Ishikawa (cell line): ENCODE measurements around the gene POLR2I.

Source experiments
- CREB1 ChIP-seq: IDR thresholded peaks from 2 replicates; pipeline ENCODE4 v1.6.1; 2012; ENCODE audit warnings: low read depth
- EGR1 ChIP-seq: IDR thresholded peaks from 2 replicates; pipeline ENCODE4 v1.6.1; 2012
- EP300 ChIP-seq: IDR thresholded peaks from 2 replicates; pipeline ENCODE4 v1.6.1; 2012; ENCODE audit warnings: borderline replicate concordance
- FOXM1 ChIP-seq: IDR thresholded peaks from 2 replicates; pipeline ENCODE4 v1.6.1; 2012; ENCODE audit warnings: low read depth, borderline replicate concordance
- NFIC ChIP-seq: IDR thresholded peaks from 2 replicates; pipeline ENCODE4 v1.6.1; 2012
- RAD21 ChIP-seq: IDR thresholded peaks from 2 replicates; pipeline ENCODE4 v1.6.1; 2012; ENCODE audit warnings: low read depth
- TAF1 ChIP-seq: IDR thresholded peaks from 2 replicates; pipeline ENCODE4 v1.6.1; 2012; ENCODE audit warnings: low read depth, mild to moderate bottlenecking
- YY1 ChIP-seq: IDR thresholded peaks from 2 replicates; pipeline ENCODE4 v1.6.1; 2012; ENCODE audit warnings: low read depth
- TF ChIP-seq, protein P1 (sequence below): IDR thresholded peaks from 2 replicates; pipeline ENCODE4 v1.6.1; 2012; ENCODE audit warnings: low read depth, mild to moderate bottlenecking
- TF ChIP-seq, protein P2 (sequence below): IDR thresholded peaks from 2 replicates; pipeline ENCODE4 v1.6.1; 2012

DNA sequence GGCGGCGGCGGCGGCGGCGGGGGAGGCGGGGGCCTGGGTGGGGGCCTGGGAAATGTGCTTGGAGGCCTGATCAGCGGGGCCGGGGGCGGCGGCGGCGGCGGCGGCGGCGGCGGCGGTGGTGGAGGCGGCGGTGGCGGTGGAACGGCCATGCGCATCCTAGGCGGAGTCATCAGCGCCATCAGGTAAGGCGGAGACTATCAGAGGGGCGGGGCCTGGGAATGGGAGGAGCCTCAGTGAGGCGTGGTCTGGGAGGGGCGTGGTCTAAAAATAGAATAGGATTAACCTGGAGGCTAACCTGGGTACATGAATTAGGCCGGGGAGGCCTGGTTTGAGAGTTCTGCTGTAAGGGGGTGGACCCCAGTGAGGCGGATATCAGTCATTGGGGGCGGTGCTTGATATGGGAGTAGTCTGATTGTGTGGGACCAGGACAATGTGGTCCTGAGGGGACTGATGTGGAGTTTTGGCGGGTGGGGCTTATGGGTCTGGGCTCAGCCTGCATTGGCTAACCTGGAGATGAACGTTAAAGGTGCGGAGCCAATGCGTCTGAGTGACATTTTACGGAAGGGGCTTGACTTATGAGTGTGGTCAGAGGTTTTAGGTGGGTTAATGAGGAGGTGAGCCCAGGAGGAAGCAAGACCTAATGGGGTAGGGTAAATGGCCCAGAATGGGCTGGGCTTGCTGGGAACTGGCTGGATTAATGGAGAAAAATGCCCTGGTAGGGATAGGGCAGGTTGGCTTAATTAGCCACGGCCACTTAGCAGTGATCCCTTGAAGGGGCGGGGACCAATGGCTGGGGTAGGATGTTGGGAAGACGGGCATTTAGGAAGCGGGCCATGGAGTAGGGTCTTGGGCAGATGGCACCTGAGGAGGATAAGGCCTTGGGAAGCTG is 26.6 kb upstream of the POLR2I start:
- TF ChIP-seq NFIC, result no peak
- TF ChIP-seq CREB1, result no peak
- TF ChIP-seq, protein P1, sequence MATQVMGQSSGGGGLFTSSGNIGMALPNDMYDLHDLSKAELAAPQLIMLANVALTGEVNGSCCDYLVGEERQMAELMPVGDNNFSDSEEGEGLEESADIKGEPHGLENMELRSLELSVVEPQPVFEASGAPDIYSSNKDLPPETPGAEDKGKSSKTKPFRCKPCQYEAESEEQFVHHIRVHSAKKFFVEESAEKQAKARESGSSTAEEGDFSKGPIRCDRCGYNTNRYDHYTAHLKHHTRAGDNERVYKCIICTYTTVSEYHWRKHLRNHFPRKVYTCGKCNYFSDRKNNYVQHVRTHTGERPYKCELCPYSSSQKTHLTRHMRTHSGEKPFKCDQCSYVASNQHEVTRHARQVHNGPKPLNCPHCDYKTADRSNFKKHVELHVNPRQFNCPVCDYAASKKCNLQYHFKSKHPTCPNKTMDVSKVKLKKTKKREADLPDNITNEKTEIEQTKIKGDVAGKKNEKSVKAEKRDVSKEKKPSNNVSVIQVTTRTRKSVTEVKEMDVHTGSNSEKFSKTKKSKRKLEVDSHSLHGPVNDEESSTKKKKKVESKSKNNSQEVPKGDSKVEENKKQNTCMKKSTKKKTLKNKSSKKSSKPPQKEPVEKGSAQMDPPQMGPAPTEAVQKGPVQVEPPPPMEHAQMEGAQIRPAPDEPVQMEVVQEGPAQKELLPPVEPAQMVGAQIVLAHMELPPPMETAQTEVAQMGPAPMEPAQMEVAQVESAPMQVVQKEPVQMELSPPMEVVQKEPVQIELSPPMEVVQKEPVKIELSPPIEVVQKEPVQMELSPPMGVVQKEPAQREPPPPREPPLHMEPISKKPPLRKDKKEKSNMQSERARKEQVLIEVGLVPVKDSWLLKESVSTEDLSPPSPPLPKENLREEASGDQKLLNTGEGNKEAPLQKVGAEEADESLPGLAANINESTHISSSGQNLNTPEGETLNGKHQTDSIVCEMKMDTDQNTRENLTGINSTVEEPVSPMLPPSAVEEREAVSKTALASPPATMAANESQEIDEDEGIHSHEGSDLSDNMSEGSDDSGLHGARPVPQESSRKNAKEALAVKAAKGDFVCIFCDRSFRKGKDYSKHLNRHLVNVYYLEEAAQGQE, result no peak
- TF ChIP-seq, protein P2, sequence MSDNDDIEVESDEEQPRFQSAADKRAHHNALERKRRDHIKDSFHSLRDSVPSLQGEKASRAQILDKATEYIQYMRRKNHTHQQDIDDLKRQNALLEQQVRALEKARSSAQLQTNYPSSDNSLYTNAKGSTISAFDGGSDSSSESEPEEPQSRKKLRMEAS, result peak; percentile 6; the same call in 1 of the 2 replicates
- peak; percentile 63; the same call in 1 of the 2 replicates for TF ChIP-seq YY1
- TF ChIP-seq TAF1, result peak; percentile 30; the same call in 1 of the 2 replicates
- no peak for TF ChIP-seq RAD21
- no peak for TF ChIP-seq EP300
- TF ChIP-seq FOXM1, result no peak
- no peak for TF ChIP-seq EGR1
